Cardiac fibroblast (primary cell): ENCODE data around the gene GRIK1.

Experiments
- DNase-seq, 2 donors: peaks; one replicate each; pipeline versions ENCODE4 v3.0.0 to v3.0.0-alpha.2; 2010; ENCODE audit warnings: low read depth in 2 of 2
- H3K4me3 ChIP-seq, 2 donors: replicated peaks in 1 of 2; 1 replicate in 1 of 2; 2 replicates in 1 of 2; pipeline ENCODE4 v1.5.1; 2011; ENCODE audit warnings: low read depth in 2 of 2, low read length in 2 of 2, mild to moderate bottlenecking in 2 of 2, moderate library complexity in 1 of 2
- CTCF ChIP-seq: IDR thresholded peaks from one replicate; pipeline ENCODE4 v1.5.1; 2011; ENCODE audit warnings: low read depth, mild to moderate bottlenecking, low read length, inconsistent platforms

Gene GRIK1

GRCh38 chr21:29487154-29487553, 452.6 kb downstream of the GRIK1 start:
- TF ChIP-seq CTCF = no peak
- H3K4me3 ChIP-seq = no peak overlapping the region
- no peak for DNase-seq
